MG63 (cell line): ENCODE data around the gene INHBC. TPM values are rescaled to one million over a fixed set of nuclear protein-coding genes. Genes with fewer than 3 reads are reported as not detected.
"Not testable (repeated sequence)": the region's sequence is repeated elsewhere in the genome, so short reads cannot be mapped to it uniquely, and the experiment has no call there.

Experiments
- DNase-seq: peaks from one replicate; pipeline ENCODE4 v3.0.0-alpha.2; 2020
- H3K27me3 ChIP-seq: fragments of 250-450 bp; sonication (Bioruptor Pico); 2 replicates; pipeline ENCODE4 v1.5.1; 2020; ENCODE audit warnings: mild to moderate bottlenecking, moderate library complexity
- H3K36me3 ChIP-seq: fragments of 250-450 bp; sonication (Bioruptor Pico); 2 replicates; pipeline ENCODE4 v1.5.1; 2020; ENCODE audit warnings: mild to moderate bottlenecking, moderate library complexity
- H3K4me3 ChIP-seq: fragments of 250-450 bp; sonication (Bioruptor Pico); 2 replicates; pipeline ENCODE4 v1.5.1; 2020; ENCODE audit warnings: mild to moderate bottlenecking, moderate library complexity
- H3K9me3 ChIP-seq: fragments of 250-450 bp; sonication (Bioruptor Pico); 2 replicates; pipeline ENCODE4 v1.5.1; 2020; ENCODE audit warnings: mild to moderate bottlenecking, moderate library complexity
- total RNA-seq: library from RNA; depleted of rRNA; stranded (reverse); fragments of >200 nt; shearing (Covaris generic); gene quantifications from 2 replicates; pipeline ENCODE4 v1.2.3, GENCODE V29; 2014; ENCODE audit warnings: low replicate concordance; rRNA removed

INHBC gene
- total RNA-seq = not detected in 2 replicates

GRCh38 chr12:57434517-57435223 is at the start of gene INHBC:
Gene INHBC, plus strand, starts transcription at chr12:57434784. Its CDS starts 103 bp downstream, at chr12:57434887.
- DNase-seq = no peak
- no peaks in the 10 kb centered on the region for H3K9me3 ChIP-seq
- H3K27me3 ChIP-seq = no peaks in the 10 kb centered on the region
- no peaks in the 10 kb centered on the region for H3K36me3 ChIP-seq
- H3K4me3 ChIP-seq = no peak within 1 kb of the TSS

DNA sequence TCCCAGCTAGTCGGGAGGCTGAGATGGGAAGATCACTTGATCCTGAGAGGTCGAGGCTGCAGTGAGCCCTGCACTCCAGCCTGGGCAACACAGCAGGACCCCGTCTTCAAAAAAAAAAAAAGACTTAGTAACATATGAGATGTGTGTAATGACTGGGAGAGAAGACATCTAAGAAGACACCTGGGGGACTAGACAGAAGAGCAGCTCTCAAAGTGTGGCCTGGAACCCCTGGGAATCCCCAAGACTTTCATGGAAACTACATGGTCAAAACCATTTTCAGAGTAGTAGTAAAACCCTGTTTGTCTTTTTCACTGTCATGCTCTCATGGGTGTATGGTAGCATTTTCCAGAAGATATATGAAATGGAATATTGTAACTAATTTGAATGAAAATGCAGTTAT is 49.0 kb upstream of the INHBC start:
- no peaks in the 10 kb centered on the region for H3K9me3 ChIP-seq
- H3K36me3 ChIP-seq = peaks cover 12% of the 10 kb centered on the region
- DNase-seq = no peak
- no peaks in the 10 kb centered on the region for H3K27me3 ChIP-seq
- H3K4me3 ChIP-seq = no peak overlapping the region

DNA sequence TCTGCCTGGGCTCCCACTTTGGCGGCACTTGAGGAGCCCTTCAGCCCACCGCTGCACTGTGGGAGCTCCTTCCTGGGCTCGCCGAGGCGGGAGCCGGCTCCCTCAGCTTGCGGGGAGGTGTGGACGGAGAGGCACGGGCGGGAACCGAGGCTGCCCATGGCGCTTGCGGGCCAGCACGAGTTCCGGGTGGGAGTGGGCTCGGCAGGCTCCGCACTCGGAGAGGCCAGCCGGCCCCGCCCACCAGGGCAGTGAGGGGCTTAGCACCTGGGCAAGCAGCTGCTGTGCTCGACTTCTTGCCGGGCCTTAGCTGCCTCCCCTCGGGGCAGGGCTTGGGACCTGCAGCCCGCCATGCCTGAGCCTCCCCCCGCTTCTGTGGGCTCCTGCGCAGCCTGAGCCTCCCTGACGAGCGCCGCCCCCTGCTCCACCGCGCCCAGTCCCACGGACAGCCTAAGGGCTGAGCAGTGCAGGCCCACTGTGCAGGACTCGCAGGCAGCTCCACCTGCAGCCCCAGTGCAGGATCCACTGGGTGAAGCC is 48.3 kb upstream of the INHBC start:
- Histone ChIP-seq H3K27me3 (no peaks in the 10 kb centered on the region), H3K4me3 (no peak overlapping the region), H3K9me3 (no peaks in the 10 kb centered on the region), H3K36me3 (peaks cover 15% of the 10 kb centered on the region)
- no peak for DNase-seq

- Histone ChIP-seq H3K9me3 (no peaks in the 10 kb centered on the region), H3K4me3 (no peak overlapping the region), H3K36me3 (peaks cover 20% of the 10 kb centered on the region), H3K27me3 (no peaks in the 10 kb centered on the region)
- DNase-seq = no peak
Observed at GRCh38 chr12:57388425-57388824, 46.2 kb upstream of the INHBC start.

GRCh38 chr12:57389033-57389432 is 45.6 kb upstream of the INHBC start:
- peaks cover 20% of the 10 kb centered on the region for H3K36me3 ChIP-seq
- no peaks in the 10 kb centered on the region for H3K9me3 ChIP-seq
- no peaks in the 10 kb centered on the region for H3K27me3 ChIP-seq
- H3K4me3 ChIP-seq = no peak overlapping the region
- DNase-seq = peak; percentile 9

DNA sequence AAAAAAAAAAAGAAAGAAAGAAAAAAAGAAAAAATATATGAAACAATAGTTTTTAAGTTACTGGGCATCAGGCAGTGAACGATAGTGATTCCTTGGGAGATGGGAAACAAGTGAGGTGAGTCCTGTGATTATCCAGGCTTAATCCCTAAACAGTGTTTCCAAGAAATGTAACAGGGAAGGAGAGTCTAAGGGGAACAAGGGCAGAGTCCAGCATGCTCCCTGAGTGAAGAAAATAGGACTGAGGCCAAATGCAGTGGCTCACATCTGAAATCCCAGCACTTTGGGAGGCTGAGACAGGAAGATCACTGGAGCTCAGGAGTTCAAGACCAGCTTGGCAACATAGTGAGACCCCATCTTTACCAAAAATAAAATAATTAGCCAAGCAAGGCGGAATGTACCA is 44.4 kb upstream of the INHBC start:
- H3K4me3 ChIP-seq = no peak overlapping the region
- no peak for DNase-seq
- H3K36me3 ChIP-seq = peaks cover 28% of the 10 kb centered on the region
- no peaks in the 10 kb centered on the region for H3K27me3 ChIP-seq
- no peaks in the 10 kb centered on the region for H3K9me3 ChIP-seq

DNA sequence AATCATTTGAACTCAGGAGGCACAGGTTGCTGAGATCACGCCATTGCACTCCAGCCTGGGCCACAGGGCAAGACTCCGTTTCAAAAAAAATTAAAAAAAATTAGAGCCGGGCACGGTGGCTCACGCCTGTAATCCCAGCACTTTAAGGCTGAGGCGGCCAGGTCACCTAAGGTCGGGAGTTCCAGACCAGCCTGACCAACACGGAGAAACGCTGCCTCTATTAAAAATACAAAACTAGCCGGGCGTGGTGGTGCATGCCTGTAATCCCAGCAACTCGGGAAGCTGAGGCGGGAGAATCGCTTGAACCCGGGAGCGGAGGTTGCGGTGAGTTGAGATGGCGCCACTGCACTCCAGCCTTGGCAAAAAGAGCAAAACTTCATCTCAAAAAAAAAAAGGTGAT is 39.5 kb upstream of the INHBC start:
- Histone ChIP-seq H3K27me3 (no peaks in the 10 kb centered on the region), H3K4me3 (no peak overlapping the region), H3K9me3 (no peaks in the 10 kb centered on the region), H3K36me3 (peaks cover 19% of the 10 kb centered on the region)
- no peak for DNase-seq

- H3K27me3 ChIP-seq = no peaks in the 10 kb centered on the region
- no peak for DNase-seq
- H3K4me3 ChIP-seq = no peak overlapping the region
- H3K9me3 ChIP-seq = no peaks in the 10 kb centered on the region
- H3K36me3 ChIP-seq = peaks cover 11% of the 10 kb centered on the region
Observed at GRCh38 chr12:57397441-57397840, 37.1 kb upstream of the INHBC start.

GRCh38 chr12:57399718-57400463 is 34.7 kb upstream of the INHBC start:
- DNase-seq, H3K4me3 ChIP-seq, H3K9me3 ChIP-seq, H3K27me3 ChIP-seq, H3K36me3 ChIP-seq: not testable (repeated sequence)

DNA sequence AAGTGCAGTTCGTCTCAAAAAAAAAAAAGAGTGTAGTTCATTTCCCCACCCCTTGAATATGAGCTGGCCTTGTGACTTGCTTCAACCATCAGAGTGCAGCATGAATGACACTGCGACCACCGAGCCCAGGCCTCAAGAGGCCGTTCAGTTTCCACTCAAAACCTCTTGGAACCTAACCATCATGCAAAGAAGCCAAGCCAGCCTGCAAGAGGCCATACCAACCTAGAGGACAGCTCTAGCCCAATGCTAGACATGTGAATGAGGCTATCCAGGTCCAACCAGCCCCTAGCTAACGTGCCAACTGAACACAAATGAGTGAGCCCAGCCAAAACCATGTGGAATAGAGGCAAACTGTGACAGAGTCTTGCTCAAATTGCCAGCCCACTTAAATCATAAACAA is 33.4 kb upstream of the INHBC start:
- H3K27me3 ChIP-seq = no peaks in the 10 kb centered on the region
- H3K36me3 ChIP-seq = no peaks in the 10 kb centered on the region
- no peak overlapping the region for H3K4me3 ChIP-seq
- H3K9me3 ChIP-seq = no peaks in the 10 kb centered on the region
- no peak for DNase-seq

GRCh38 chr12:57402156-57402555 is 32.4 kb upstream of the INHBC start:
- not testable (repeated sequence) for H3K4me3 ChIP-seq, H3K36me3 ChIP-seq, DNase-seq, H3K27me3 ChIP-seq, H3K9me3 ChIP-seq

DNA sequence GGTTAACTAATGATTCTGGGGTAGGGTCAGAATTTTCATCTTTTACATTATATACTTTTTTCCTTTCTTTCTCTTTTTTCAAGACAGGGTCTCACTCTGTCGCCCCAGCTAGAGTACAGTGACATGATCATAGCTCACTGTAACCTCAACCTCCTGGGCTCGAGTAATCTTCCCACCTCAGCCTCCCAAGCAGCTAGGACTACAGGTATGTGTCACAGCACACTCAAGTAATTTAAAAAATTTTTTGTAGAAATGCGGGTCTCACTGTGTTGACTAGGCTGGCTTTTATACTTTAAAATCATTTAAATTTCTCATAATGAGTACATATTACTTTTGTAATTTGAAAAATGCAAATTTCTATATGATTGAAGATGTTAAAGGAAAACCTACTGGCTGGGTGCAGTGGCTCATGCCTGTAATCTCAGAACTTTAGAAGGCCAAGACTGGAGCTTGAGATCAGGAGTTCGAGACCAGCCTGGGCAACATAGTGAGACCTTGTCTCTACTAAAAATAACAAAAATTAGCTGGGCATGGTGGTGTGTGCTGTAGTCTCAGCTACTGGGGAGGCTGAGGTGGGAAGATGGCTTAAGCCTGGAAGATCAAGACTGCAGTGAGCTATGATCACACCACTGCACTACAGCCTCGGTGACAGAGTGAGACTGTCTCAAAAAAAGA is 29.5 kb upstream of the INHBC start:
- Histone ChIP-seq H3K4me3 (no peak overlapping the region), H3K36me3 (no peaks in the 10 kb centered on the region), H3K9me3 (no peaks in the 10 kb centered on the region), H3K27me3 (no peaks in the 10 kb centered on the region)
- DNase-seq = no peak

DNA sequence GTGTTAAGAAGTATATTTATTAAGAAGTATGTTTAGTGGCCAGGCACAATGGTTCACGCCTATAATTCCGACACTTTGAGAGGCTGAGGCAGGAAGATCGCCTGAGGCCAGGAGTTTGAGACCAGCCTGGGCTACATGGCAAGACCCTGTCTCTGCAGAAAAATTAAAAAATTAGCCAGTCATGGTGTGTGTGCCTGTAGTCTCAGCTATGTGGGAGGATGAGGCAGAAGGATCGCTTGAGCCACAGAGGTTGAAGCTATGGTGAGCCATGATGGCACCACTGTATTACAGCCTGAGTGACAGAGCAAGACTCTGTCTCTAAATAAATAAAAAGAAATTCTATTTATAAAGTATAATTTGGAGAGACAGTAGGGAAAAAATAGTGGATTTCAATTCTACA is 24.1 kb upstream of the INHBC start:
- H3K4me3 ChIP-seq = no peak overlapping the region
- no peaks in the 10 kb centered on the region for H3K9me3 ChIP-seq
- no peak for DNase-seq
- peaks cover 4% of the 10 kb centered on the region; the same call in 1 of the 2 replicates for H3K36me3 ChIP-seq
- H3K27me3 ChIP-seq = no peaks in the 10 kb centered on the region

- H3K36me3 ChIP-seq, H3K9me3 ChIP-seq, H3K4me3 ChIP-seq, H3K27me3 ChIP-seq, DNase-seq: not testable (repeated sequence)
Observed at GRCh38 chr12:57414160-57414559, 20.4 kb upstream of the INHBC start.

GRCh38 chr12:57415088-57415487 is 19.5 kb upstream of the INHBC start:
- Histone ChIP-seq H3K9me3 (no peaks in the 10 kb centered on the region), H3K4me3 (no peak overlapping the region), H3K27me3 (no peaks in the 10 kb centered on the region), H3K36me3 (peaks cover 6% of the 10 kb centered on the region; the same call in 1 of the 2 replicates)
- DNase-seq = no peak

DNA sequence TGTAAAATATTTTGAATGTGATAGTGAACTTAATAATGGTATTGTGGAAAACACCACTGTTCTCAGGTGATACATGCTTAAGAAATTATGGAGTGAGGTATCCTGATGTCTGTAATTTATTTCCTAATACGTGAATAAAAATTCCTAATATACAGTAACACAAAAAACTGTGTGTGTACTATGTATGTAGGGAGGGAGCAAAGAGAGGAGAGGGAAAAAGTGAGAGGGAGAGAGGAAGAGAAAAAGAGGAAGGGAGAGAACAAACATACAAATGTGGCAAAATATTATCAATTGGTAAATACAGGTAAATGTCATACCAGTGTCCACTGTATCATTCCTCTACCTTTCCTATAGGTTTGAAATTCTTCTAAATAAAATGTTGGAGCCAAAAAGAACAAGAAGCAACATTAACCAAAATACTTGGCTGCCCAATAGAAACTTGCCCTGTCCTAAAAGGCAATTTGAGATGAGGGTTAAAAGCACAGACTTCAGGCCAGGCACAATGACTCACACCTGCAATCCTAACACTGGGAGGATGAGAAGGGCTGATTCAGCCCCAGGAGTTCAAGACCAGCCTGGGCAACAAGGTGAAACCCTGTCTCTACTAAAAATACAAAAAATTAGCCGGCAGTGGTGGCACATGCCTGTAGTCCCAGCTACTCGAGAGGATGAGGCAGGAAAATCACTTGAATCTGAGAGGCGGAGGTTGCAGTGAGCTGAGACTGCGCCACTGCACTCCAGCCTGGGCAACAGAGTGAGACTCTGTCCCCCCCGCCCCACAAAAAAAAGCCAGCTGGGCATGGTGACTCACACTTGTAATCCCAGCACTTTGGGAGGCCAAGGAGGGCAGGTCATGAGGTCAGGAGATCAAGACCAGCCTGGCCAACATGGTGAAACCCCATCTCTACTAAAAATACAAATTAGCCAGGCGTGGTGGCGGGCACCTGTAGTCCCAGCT is 18.3 kb upstream of the INHBC start:
- peaks cover 6% of the 10 kb centered on the region; the same call in 1 of the 2 replicates for H3K36me3 ChIP-seq
- H3K9me3 ChIP-seq = no peaks in the 10 kb centered on the region
- no peaks in the 10 kb centered on the region for H3K27me3 ChIP-seq
- peak; percentile 52 for DNase-seq
- no peak overlapping the region for H3K4me3 ChIP-seq
